ENCODE results near the gene KIF3B. TPM values are rescaled to one million over a fixed set of nuclear protein-coding genes. Genes with fewer than 3 reads are reported as not detected.
"Not testable (repeated sequence)": the region's sequence is repeated elsewhere in the genome, so short reads cannot be mapped to it uniquely, and the experiment has no call there.

Gene KIF3B
- polyA plus RNA-seq, 4 donors = 38.7 to 45.7 (median 41.4) TPM

GRCh38 chr20:32246208-32246607, 31.2 kb upstream of the KIF3B start:
- DNase-seq (ENCODE audit: low read depth in 4 of 4, low spot score in 2 of 4) = not testable (repeated sequence)

- DNase-seq (ENCODE audit: low read depth in 4 of 4, low spot score in 2 of 4) = no peak
These were observed 29.4 kb upstream of the KIF3B start for GRCh38 chr20:32248043-32248442.

- no peak for DNase-seq (ENCODE audit: low read depth in 4 of 4, low spot score in 2 of 4)
These were observed 28.3 kb upstream of the KIF3B start for GRCh38 chr20:32249030-32249738.

GRCh38 chr20:32251470-32251869, 26.0 kb upstream of the KIF3B start:
- no peak for DNase-seq (ENCODE audit: low read depth in 4 of 4, low spot score in 2 of 4)

GRCh38 chr20:32252189-32252588, 25.3 kb upstream of the KIF3B start:
- DNase-seq (ENCODE audit: low read depth in 4 of 4, low spot score in 2 of 4) = no peak

GRCh38 chr20:32260973-32261372, 16.5 kb upstream of the KIF3B start:
- not testable (repeated sequence) for DNase-seq (ENCODE audit: low read depth in 4 of 4, low spot score in 2 of 4)

GRCh38 chr20:32261644-32262043, 15.8 kb upstream of the KIF3B start:
- DNase-seq (ENCODE audit: low read depth in 4 of 4, low spot score in 2 of 4) = no peak

GRCh38 chr20:32263398-32263954, 14.0 kb upstream of the KIF3B start:
- no peak for DNase-seq (ENCODE audit: low read depth in 4 of 4, low spot score in 2 of 4)

GRCh38 chr20:32271620-32272019, 5.8 kb upstream of the KIF3B start:
- no peak for DNase-seq (ENCODE audit: low read depth in 4 of 4, low spot score in 2 of 4)

GRCh38 chr20:32274359-32274758, 3.1 kb upstream of the KIF3B start:
- no peak for DNase-seq (ENCODE audit: low read depth in 4 of 4, low spot score in 2 of 4)

- DNase-seq (ENCODE audit: low read depth in 4 of 4, low spot score in 2 of 4) = not testable (repeated sequence)
These were observed 2.3 kb upstream of the KIF3B start for GRCh38 chr20:32275163-32275562.

- DNase-seq (ENCODE audit: low read depth in 4 of 4, low spot score in 2 of 4) = no peak
These were observed 770 bp downstream of the KIF3B start for GRCh38 chr20:32278199-32278643.

- DNase-seq (ENCODE audit: low read depth in 4 of 4, low spot score in 2 of 4) = no peak
These were observed 4.3 kb downstream of the KIF3B start for GRCh38 chr20:32281711-32282110.

- no peak for DNase-seq (ENCODE audit: low read depth in 4 of 4, low spot score in 2 of 4)
These were observed 5.0 kb downstream of the KIF3B start for GRCh38 chr20:32282461-32282860.

- DNase-seq (ENCODE audit: low read depth in 4 of 4, low spot score in 2 of 4) = no peak
These were observed 7.7 kb downstream of the KIF3B start for GRCh38 chr20:32285082-32285620.

- DNase-seq (ENCODE audit: low read depth in 4 of 4, low spot score in 2 of 4) = no peak
These were observed 8.3 kb downstream of the KIF3B start for GRCh38 chr20:32285621-32286371.

GRCh38 chr20:32287231-32287638, 9.8 kb downstream of the KIF3B start:
- DNase-seq (ENCODE audit: low read depth in 4 of 4, low spot score in 2 of 4) = no peak

GRCh38 chr20:32288225-32288849, 10.9 kb downstream of the KIF3B start:
- no peak for DNase-seq (ENCODE audit: low read depth in 4 of 4, low spot score in 2 of 4)

GRCh38 chr20:32289299-32289660, 11.8 kb downstream of the KIF3B start:
- DNase-seq (ENCODE audit: low read depth in 4 of 4, low spot score in 2 of 4) = not testable (repeated sequence)

- DNase-seq (ENCODE audit: low read depth in 4 of 4, low spot score in 2 of 4) = no peak
These were observed 12.4 kb downstream of the KIF3B start for GRCh38 chr20:32289661-32290431.
